Stimulated activated CD4-positive, alpha-beta T cell treated with anti-CD3 and anti-CD28 coated beads, TNF-alpha, amount 100 ng/mL, for 1 hour (primary cell): ENCODE data around the gene GATB.
"Not testable (repeated sequence)": the region's sequence is repeated elsewhere in the genome, so short reads cannot be mapped to it uniquely, and the experiment has no call there.

Experiments used
- DNase-seq, 3 donors: peaks; one replicate each; pipeline ENCODE4 v3.0.0-alpha.2; 2020; ENCODE audit warnings: low read depth in 3 of 3, low spot score in 1 of 3

GATB gene

GRCh38 chr4:151736852-151737251, 24.0 kb downstream of the GATB start:
- DNase-seq: not testable (repeated sequence)

DNA sequence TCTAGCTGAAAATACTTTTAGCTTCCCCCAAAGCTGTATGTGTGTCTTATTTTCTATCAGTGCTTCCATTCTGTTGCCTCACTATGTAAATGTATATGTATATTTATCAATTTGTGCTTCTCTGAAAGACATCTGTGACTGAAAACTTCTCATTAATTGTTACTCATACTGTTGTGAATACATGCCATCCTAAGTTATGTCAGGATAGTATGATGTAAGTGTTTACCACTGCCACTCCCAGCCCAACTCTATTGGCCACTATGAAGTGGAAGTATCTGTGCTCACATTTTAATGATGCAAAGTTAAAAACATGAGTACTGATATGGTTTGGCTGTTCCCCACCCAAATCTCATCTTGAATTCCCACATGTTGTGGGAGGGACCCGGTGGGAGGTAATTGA, 24.4 kb downstream of the GATB start:
- DNase-seq: no peak

GRCh38 chr4:151731670-151732069, 29.1 kb downstream of the GATB start:
- not testable (repeated sequence) for DNase-seq

DNA sequence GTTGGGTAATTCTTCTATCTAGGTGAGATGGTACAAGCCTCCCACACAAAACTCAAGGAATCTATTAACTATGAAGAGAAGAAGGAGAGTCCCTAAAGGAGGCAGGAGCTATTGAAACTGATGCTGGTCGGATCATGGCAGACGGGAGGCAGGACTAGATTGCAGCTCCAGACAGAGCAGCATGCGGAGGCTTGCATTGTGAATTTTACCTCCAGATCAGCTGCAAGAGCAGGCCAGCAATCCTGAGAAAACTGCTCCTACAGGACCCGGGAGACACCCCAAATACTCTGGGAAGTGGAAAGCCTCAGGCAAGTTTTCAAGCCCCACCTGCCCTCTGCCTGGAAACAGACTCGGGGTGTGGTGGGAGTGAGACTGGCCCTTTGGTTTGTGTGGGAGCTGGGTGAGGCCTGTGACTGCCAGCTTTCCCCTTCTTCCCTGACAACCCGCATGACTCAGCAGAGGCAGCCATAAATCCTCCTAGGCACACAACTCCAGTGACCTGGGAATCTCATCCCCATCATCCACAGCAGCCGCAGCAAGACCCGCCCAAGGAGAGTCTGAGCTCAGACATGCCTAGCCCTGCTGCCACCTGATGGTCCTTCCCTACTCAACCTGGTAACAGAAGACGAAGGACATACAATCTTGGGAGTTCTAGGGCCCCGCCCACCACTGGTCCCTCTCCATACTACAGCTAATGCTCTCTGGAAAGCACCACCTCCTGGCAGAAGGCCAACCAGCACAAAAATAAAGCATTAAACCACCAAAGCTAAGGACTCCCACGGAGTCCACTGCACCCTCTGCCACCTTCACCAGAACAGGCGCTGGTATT, 30.9 kb downstream of the GATB start:
- no peak for DNase-seq

DNA sequence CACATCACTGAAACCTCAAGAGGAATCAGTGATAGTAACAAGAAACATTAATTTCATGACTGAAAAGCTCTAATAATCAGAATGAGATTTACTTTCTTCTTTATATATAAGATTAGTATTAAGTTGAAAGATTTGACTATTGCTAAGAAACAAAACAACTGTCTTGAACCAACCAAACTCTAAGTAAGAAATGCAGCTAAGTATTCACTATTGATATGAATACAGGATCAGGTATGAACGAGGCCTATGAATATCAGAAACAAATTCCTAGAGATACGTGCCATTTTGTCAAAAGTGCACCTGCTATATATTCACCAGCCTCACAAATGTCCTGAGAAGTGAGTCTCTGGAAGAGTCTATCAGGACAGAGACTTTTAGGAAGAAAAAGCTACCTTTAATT, 32.1 kb downstream of the GATB start:
- no peak for DNase-seq

DNA sequence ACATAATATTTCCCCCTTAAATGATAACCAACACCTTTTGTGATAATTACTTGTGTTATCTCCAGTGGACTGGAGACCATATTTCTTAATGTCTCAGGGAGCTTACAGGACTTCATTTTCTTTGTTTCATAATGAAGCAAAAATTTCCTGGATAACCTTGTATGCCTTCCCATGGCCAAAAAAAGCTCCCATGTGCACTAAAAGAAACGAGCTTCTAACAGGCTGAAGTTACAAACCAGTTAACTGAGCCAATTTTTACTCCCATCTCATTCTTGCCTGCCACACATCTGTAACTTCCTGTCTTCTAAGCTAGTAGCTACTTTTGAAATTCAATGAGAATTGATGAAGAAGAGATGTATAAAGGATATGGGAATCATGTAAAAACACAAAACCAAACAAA, 32.8 kb downstream of the GATB start:
- no peak for DNase-seq

GRCh38 chr4:151727365-151727764, 33.4 kb downstream of the GATB start:
- no peak for DNase-seq

- DNase-seq: no peak
Observed at GRCh38 chr4:151725087-151725486, 35.7 kb downstream of the GATB start.

GRCh38 chr4:151721916-151722315, 38.9 kb downstream of the GATB start:
- no peak for DNase-seq

DNA sequence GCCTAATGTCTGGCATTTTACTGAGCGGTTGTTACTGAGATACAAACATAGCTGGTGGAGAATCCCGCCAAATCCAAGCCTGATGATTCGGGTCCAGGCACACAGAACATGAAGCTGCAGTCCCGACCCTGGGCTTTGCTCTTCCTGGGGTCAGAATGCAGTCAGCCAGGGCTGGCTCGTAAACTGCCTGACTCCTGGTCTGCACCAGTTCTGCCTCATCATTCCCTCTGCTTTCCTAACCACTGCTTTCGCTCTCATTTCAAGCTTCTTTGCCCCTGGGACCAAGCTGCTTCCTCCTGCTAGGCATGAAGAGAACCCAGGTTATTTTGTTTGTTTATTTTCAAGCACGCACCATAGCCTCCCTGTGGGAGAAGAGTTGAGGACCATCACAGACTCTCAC, 39.3 kb downstream of the GATB start:
- DNase-seq: no peak

DNA sequence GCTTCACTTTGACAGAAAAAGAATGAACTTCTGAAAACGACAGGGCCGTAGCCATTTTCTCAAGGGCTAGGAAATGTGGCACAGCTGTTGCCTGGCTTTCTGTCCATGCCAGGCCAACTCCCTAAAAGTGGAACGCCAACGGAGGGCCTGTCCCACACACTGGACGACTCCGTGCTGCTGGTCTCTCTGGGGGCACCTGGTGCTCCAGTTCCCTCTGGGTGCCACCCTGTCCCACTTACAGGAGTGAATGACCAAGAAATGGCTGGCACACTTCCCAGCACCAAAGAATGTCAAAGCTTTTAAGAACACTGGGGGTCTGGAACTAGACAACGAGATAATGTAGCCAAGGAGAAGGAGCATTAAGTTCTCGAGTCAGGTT, 40.9 kb downstream of the GATB start:
- DNase-seq: no peak

- DNase-seq: no peak
Observed at GRCh38 chr4:151718984-151719955, 41.5 kb downstream of the GATB start.

DNA sequence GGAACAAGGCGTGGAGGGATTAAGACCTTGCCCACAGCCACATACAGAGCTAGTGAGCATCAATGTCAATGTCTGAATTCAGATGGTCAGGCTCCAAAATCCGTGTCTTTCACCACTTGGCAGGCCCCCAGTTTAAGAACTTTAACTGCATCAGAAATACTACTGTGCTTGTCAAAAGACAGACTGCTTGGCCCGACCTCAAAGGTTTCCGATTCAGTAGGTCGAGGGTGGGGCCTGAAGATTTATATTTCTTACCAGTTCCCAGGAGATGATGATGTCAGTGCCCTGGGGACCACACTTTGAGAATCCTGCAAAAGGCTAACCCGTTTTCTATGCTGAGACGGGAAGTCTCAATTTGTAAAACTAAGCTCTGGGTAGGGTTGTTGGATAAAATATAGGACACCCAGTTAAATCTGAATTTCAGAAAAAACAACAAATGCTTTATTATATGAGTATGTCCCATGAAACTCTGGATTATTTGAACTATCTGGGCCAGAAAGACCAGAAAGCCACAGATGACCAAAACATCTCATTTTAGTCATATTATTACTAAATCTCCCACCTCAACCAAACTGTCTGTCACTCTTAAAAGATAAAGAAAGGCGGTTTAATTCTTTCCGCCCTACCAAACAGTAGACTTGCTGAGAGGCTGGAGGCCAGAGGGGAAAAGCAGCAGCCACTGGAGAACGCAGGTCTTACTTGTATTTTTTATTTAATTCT, 42.7 kb downstream of the GATB start:
- no peak for DNase-seq

GRCh38 chr4:151717314-151717713, 43.5 kb downstream of the GATB start:
- no peak for DNase-seq

DNA sequence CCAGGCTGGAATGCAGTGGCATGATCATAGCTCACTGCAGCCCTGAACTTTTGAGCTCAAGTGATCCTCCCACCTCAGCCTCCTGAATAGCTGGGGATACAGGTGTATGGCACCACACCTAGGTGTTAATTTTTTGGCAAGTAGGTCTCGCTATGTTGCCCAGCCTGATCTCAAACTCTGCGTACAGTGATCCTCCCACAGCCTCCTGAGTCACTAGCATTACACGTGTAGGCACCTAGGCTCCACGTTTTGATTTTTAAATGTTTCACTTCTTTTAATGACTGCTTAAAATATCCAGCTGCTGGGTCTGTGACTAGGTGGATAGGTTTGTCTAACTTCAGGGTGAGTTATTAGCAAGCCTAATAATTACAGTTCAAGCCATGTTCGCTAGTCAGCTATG, 44.5 kb downstream of the GATB start:
- no peak for DNase-seq

- no peak for DNase-seq
Observed at GRCh38 chr4:151715881-151716280, 44.9 kb downstream of the GATB start.

GRCh38 chr4:151712777-151713176, 48.0 kb downstream of the GATB start:
- DNase-seq: no peak

DNA sequence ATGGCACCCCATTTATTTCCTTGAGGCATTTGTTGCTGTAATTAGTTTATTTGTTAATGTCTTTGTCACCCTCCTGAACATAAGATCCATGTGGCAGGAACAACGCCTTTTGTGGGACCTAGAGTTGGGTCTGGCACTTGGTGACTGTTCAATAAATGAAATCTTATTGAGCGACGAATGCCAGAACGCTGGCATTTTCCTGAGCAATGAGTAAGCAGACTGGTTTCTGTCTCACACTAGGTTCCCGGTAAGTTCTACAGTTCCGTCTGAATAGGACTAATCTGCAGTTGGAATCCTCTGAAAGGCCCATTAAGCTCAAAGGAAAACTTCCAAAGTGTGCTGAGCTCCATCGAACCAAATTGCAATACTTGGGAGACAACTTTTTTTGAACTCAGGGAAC, 49.2 kb downstream of the GATB start:
- DNase-seq: no peak

GRCh38 chr4:151709587-151709986, 51.2 kb downstream of the GATB start:
- no peak for DNase-seq

- DNase-seq: no peak
Observed at GRCh38 chr4:151709071-151709470, 51.7 kb downstream of the GATB start.

DNA sequence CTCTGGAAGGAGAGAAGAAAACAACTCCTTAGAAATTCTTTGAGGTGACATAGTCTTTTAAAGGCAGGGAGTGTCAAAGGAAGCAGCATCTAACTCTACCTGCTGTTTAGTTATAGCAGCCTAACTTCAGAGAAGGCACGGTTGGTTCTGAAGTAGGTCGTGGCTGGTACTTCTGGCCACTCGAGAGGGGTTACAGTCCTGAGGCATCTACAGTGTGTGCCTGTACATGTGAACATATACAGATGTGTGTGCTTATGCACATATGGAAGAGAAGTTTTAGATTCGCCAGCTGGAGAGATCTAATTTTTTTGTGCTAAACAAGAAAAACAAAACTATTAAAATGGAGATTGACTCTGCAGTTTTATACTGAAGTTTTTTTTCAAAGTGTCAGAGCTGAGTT, 52.7 kb downstream of the GATB start:
- no peak for DNase-seq

GRCh38 chr4:151703401-151703800, 57.4 kb downstream of the GATB start:
- DNase-seq: no peak
